ENCODE measurements around the gene ECE1.
"Not testable (repeated sequence)": the region's sequence is repeated elsewhere in the genome, so short reads cannot be mapped to it uniquely, and the experiment has no call there.

The ECE1 gene

DNA sequence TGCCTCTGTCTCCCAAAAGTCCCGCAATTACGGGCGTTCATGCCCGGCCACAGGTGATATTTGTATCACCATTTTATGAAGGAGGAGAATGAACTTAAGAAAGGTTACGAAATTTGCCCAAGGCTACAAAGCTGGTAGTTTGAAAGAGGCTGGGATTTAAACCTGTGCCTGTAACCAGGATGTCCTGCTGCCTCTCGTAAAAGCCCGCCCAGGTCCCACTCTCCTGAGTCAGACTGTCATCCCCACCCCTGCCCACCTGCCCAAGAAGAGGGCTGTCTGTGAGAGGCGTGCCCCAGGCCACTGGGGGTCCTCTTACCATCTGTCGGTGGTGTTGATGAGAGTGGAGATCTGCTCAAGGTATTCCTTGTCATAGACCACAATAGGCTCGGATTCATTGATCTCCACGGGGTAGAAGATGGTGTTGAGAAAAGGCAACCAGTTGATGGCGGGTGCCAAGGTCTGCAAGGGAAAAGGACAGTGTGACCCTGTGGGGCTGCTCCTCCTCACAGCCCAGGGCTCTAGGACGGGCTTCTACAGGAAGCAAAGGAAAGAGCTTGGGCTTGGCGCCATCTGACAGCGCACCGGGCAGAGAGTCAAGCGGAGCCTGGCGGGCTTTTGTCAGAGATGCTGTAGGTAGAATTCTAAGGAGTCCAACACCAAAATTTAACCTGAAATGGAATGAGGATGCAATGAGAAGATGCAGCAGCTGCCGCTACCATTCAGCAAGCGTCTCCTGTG, 43.2 kb downstream of the ECE1 start:
- no peak for DNase-seq

DNA sequence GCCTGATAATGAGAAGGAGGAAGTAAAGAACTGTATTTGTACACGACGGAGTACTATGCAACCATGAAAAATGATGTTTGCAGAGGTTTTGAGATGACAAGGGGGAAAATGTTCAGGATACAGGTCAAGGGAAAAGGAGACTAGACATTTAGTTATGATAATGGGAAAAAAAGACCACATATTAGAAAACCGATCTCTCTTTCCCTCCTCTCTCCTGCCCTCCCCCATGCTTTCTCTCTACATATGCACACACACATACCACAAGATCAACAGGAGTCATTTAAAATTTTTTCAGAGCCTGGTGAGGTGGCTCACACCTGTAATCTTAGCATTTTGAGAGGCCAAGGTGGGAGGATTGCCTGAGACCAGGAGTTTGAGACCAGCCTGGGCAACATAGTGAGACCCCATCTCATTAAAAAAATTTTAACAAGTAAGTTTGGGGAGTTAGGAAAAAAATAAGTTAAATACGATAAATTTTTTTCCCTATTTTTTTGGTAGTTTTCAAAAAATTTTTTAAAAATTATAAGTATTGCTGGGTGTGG, 44.5 kb downstream of the ECE1 start:
- DNase-seq: no peak

DNA sequence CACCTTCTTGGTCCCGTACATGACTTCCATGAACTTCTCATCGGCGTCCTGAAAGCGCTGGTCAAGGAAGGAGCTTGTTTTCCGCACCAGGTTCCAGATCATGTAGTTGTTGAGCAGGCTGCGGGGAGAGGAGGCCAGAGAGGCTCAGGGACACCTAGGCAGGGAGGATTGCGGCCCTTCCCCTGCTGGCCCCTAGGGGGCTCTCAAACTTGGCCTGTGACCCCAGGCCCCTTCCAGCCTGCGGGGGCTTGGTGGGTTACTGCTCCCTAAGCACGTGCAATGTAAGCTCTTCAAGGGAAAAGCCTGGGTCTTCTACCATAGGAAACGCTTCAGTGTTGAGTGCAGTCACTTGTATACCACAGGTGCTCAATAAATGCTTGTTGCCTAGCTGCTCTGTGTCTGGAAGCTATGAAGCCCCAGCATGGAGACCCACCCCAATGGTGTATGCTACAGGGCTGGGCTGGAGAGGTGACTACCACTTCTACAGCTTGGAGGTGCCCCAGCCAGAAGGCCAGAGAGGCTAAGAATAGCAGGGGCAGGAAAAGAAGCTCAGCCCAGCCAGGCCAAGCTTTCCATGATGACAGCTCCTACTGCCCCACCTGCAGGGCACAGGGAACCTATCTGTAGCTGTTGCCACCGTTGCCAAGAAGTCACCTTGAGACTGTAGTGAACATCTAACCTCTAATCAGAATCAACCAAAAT, 45.1 kb downstream of the ECE1 start:
- no peak for DNase-seq

DNA sequence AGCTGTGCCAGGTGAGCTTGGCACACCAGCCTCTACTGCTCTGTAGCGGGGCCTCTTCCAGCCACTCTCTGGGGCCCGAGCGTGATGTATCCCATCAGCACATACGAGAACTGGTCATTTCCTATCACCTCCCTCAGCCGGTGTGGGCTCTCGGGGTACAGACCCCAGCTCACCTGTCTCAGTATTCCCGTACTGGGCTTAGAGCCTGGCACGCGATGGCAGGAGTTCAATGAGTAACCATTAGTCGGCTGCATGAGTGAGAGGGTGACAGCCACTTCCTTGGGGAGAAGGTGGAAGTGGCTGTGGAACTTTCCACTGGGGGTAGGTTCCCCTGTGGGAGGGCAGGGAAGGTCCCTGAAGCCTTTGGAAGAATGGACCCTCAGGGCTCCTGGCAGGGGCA, 46.1 kb downstream of the ECE1 start:
- no peak for DNase-seq

DNA sequence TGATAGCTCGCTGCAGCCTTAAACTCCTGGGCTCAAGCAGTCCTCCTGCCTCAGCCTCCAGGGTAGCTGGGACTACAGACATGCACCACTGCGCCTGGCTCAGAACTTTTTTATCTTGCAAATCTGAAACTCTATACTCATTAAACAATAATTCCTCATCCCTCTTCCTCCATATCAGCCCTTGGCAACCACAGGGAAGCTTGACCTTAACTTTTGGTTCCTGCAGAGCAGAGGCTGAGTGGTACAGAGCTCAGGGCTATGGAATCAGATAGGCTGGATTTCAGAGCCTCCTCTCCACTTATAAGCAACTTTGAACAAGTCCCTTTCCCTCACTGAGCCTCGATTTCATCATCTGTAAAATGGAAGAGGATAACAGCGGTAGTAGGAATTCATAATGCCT, 47.4 kb downstream of the ECE1 start:
- no peak for DNase-seq

DNA sequence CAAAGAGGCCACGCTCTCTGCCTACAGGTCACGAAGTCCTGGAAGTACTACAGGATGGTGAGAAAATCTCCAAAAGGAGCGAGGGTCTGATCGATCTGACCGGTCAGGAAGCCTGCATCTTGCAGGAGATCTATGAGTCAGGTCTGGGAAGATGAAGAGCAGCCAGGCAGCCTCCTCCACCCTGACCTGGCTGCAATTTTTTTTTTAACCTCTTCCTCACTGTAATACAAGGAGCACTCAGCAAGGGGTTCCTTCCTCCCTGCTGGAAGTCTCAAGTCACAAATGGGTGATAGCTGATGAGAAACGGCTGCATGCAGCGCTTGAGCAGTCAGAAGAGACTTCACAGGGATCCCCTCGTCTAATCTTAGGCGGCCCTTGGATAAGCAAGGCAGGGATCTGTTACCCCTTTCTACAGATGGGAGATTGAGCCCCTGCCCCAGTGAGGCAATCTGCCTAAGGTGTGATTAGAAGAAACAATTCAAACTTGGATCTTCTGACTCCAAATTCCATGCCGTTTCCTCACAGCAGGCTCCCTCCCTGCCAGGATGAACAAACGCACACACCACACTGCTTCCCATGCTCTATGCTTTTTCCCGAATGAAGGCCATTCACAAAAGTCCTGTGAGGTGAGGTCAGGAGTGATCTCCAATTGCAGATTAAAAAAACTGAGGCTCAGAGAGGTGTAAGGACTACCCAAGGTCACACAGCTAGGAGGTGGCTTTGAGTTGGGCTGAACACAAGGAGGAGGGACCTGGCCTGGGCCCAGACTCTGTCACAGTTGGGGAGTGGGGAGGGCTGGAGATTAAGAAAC, 48.3 kb downstream of the ECE1 start:
- no peak for DNase-seq

DNA sequence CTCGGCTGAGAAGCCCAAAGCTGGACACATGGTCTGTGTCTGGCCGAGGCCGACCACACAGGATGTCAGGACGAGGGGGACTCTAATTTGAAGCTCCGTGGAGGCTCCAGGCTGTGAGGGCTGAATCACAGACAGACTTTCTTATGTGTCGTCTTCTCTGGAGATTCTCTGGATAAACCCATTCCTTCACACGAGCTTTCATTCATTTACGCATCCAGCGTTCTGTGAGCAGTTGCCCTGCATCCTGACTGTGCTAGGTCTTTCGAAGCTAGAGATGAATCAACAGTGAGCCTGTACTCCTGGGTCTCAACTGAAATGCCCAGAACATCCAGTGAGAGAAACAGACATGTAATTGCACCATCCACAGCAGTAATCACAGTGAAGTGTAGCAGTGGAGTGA, 49.6 kb downstream of the ECE1 start:
- DNase-seq: no peak

DNA sequence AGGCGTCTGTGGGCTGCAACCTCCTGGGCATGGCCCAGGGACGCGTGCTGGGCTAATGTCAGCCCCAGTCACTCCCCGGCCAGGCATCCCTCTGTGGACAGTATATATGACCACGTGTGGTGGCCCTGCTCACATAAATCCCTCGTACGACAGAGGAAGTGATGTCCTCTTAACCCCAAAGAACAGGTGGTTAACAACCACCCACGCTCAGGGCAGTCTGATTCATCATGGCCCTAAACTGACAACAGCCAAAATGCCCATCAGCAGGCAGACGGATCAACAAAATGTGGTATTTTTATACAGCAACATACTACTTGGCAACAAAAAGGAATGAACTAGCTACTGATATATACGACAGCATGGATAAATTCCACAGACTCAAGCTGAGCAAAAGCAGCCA, 51.0 kb downstream of the ECE1 start:
- DNase-seq: no peak

DNA sequence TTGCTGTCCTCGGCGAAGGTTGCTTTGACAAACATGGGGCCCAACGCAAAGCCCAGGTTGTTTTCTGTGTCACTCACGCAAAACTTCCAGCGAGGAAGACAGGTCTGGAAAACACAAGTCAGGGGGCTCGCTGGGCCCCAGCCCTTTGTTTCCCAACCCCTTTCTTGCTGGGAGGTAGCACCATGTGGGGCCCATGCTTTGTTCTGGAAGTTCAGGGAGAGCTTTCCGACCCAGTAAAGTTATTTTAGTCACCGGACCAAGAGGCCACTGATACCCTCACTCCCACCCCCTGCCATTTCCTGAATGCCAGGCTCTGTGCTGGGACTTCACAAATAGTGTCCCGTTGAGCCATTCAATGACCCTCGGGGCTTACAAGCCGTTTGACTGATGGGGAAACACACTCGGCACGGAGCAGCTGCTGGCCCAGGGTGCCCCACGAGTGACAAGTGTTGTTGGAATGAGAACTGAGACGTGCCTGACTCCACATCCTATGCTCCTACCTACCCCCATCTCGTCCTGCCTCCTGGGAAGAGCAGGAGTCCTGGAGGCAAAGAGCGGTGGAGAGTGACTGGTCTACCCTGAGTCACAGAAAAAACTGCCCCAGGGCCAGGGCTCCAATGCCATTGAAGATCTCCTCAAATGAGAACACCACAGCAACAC, 52.0 kb downstream of the ECE1 start:
- no peak for DNase-seq

DNA sequence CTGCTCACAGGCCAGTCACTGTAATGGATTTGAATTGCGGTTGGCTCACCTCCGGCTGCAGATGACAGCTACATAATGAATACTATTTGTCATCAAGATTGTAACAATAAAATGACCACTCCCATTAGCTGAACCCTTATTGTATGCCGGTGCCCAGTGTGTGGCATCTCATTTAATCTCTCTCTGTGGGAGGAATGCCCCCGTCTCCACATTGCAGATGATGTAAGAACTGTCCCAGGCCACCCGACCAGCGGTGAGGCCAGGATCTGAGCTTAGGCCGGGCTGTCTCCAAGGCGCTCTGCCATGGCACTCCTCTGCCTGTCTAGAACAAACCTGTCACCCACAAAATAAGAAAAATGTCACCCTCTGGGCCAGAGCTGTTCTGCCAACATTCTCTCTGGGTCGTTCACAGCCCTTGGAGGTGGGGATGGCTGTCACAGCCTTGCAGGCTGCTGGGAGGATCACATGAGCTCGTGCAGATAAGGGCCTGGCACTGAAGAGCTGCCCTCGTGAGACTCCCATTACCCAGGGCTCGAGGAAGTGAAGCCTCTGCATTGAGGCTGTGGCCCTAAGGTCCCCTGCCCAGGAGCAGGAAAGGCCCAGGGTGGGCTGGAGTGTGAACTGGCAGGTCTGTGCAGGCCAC, 52.7 kb downstream of the ECE1 start:
- DNase-seq: no peak

DNA sequence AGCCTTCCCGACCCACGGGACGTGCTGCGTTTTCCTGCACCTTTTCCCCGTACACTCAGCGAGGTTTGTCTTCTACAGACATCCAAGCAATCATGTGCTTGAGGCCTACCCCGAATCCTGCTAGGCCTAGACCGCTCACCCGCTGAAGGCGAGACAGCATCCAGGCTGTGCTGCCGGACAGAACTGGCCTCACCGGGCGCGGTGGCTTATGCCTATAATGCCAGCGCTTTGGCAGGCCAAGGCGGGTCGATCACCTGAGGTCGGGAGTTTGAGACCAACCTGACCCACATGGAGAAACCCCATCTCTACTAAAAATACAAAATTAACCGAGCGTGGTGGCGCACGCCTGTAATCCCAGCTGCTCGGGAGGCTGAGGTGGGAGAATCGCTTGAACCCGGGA, 54.1 kb downstream of the ECE1 start:
- DNase-seq: no peak

DNA sequence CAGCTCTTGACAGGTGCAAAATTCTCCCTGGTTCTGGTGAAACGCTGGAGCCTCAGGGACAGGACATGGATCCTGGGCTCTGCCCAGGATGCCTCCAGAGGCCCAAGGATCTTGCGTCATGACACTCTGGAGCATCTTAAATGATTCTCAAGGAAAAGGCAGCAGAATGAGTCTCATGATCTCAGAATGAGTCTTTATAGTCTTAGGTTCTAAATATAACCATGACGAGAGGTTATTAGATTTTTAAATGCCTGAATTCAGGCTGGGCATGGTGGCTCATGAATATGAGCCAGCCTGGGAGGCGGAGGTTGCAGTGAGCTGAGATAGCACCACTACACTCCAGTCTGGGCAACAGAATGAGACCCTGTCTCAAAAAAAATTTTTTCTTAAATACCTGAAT, 55.5 kb downstream of the ECE1 start:
- no peak for DNase-seq

DNA sequence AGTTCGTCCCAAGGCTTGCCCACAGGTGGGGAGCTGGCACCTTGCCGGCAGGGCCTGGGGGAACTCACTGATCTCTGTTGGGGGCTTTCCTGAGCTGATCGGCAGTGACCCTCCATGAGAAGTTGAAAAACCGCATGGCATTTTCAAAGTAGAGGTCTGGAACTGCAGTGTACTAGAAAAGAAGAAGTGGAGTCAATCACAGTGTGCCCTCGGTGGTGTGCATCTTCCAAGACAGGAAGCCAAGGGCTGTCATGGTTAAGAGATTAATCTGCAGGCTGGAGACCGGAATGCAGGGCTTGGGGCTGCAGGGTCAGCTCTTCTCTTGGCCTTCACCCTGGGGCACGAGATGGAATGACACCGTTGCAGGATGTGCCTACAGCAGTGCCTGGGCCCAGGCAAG, 56.8 kb downstream of the ECE1 start:
- no peak for DNase-seq

DNA sequence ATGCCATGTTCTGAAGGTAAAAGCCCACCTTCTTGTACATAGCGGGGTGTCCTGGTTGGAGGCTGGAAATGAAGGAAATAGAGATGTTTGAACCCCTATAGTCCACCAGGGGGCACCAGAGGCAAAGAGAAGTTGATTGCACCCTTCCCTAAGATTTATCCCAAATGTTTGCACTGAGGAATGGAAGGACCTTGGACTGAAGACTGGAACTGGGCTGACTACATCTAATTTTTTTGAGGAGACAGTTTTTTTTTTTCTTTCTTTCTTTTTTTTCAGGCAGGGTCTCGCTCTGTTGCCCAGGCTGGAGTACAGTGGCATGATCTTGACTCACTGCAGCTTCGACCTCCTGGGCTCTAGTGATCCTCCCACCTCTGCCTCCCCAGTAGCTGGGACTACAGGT, 58.2 kb downstream of the ECE1 start:
- DNase-seq: no peak

DNA sequence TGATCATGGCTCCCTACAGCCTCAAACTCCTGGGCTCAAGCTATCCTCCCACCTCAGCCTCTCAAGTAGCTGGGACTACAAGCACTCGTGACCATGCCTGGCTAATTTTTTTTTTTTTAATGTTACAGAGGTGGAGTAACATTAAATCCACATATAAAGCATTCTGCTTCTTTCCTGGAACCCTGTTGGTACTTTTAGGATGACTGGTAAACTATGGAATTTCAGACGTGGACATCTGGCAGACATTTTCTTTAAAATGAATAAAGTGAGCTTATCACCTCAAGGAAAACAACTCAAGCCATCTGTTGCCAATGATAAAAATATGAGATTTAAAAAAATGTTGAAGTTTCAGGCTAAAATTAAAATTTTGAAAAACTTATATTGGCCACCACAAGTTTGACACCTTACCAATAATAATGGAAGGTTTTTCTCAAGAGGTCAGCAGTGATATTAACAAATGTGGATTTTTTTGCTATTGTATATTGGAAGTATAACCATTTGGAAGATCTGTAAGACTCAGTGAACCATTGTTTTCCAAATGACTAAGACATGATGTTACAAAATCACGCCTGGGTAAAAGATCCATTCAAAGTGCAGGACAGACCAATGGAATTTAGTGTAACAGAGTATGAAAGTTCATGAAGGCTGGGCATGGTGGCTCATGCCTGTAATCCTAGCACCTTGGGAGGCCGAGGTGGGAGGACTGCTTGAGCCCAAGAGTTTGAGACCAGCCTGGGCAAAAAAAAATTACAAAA, 60.8 kb downstream of the ECE1 start:
- no peak for DNase-seq

DNA sequence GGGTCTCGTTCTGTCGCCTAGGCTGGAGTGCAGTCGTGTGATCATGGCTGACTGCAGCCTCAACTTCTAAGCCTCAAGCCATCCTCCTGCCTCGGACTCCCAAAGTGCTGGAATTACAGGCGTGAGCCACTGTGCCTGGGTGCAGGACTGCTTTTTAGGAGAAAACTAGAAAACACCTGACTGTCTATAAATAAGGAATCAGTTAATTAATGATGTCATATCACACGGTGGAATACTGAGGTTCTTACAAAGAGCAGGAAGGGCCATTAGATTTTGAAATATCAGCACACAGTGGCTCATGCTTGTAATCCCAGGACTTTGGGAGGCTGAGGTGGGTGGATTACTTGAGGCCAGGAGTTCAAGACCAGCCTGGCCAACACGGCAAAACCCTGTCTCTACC, 62.0 kb downstream of the ECE1 start:
- DNase-seq: not testable (repeated sequence)

DNA sequence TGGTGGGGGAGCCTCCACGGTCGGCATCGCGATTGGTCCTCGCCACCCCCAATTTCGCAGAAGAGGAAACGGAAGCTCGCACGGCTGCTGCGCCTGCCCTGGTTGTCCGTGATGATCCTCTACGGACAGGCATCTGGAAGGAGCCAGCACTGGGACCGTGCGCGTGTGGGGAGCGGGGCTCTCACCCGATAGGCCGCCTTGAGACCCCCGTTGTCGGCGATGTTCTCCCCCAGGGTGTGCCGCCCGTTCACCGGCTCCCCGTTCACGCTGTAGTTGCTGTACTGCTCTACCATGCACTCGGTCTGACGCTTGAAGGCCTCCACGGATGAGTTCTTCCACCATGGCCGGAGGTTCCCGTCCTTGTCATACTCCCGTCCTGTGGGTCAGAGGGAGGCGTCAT, 65.2 kb downstream of the ECE1 start:
- DNase-seq: no peak

DNA sequence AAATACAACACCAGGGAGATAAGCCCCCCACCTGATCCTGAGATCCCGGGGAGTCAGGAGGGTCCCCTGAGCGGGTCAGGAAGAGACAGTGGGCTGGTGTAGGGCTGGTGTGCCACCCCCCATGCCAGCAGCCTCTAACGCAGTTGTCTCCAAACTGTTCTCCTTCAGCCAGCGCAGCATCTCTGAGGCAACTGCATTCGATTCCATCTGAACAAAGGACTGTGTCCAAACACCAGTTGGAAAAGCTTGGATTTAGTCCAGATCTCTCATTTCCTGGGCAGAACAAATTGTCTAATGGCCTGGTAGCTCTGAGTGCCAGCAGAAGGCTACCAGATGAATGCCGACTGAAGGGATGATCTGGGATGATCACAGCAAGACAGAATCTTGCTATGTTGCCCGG, 69.4 kb downstream of the ECE1 start:
- no peak for DNase-seq

DNA sequence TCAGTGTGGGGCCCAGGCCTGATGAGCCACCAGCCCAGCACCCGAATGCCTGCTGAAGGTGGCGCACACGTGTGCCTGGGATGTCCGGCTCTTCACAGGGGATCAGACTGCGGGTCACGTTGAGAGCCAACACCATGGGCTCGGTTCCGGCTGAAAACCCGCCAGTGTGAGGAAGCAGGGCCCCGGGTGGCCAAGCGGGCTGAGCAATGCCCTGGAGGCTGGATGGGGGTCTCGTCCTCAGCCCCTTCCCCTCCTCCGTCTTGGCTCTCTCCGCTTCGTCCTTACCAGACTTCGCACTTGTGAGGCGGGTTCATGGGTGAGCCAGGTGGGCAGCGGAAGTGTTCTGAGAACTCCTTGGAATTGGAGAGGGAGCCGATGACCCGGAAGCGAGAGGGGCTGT, 70.6 kb downstream of the ECE1 start:
- no peak for DNase-seq

DNA sequence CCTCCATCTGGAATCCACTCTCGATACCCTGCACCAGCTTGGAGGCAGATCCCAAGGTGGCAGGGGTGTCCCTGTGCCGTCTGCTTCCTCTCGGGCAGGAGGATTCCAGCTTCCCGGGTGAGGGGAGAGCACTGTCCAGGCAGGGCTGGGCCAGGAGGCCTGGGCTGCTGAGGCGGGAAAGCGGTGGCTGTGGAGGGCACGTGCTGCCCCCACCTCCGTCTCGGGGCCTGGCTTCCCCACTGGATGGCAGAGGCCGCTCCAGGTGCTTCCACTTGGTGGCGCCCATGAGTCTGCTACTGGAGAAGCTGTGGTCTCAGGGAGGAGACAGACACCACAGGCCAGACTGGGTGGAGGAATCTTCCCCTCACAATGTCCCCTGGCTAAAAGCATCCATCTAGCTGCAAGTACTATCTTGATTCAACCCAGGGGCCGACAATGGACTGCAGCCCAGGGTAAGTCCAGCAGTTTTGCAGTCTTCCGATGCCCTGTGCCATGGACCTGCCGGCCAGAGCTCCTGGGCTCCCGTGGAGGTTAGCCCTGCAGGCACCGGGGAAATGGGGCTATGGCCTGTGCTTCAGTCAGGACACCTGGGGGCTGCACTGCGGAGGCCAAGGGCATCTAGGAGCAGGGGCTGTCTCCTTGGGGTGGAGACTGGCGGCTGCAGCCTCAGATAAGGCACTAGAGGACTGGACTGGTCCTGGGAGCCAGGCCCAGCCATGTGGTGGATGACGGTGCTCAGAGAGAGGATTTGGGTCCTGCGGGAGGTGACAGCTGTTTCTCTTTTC, 72.3 kb downstream of the ECE1 start:
- no peak for DNase-seq
